HG03432 (cell line): ENCODE results near the gene EHD1.
"Not testable (repeated sequence)": the region's sequence is repeated elsewhere in the genome, so short reads cannot be mapped to it uniquely, and the experiment has no call there.

ENCODE experiments used
- ATAC-seq: cut with Tn5 transposase; IDR thresholded peaks from one replicate; pipeline ENCODE4 v1.9.1; 2021; ENCODE audit warnings: mild to moderate bottlenecking, moderate library complexity; ENCODE audit not compliant: unreplicated experiment

Gene EHD1

DNA sequence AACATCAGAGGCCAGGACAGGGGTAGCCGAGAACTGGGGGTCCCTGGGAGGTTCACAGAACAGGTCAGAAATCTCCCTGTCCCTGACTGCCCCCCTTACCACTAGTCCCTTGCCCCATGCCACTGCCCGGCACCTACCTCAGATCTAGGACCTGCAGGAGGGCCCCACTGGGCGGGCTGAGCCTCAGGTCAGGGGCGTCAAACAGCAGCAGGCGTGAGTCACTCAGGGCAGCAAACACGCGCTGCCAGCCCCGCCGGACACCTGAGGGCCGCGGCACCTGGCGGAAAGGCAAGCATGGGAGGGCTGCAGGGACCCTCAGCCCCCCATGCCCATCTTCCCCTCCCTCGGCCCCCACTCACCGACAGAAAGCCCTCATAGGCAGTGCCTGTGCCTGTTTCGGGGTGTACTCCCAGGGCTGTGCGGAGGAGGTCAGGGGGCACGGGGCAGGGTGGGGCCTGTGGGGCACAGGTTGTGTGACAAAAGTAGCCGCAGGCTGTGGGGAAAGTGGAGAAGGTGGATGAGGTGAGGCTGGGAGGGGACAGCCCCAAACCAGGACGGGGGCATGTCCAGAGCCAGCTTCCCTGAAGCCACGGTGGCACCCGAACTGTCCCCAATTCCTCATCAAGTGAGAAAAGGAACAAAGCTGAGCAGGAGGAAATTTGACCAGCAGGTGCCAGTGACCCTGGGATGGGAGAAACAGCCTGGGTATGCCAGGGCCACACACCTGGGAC is 45.8 kb downstream of the EHD1 start:
- ATAC-seq: no peak

DNA sequence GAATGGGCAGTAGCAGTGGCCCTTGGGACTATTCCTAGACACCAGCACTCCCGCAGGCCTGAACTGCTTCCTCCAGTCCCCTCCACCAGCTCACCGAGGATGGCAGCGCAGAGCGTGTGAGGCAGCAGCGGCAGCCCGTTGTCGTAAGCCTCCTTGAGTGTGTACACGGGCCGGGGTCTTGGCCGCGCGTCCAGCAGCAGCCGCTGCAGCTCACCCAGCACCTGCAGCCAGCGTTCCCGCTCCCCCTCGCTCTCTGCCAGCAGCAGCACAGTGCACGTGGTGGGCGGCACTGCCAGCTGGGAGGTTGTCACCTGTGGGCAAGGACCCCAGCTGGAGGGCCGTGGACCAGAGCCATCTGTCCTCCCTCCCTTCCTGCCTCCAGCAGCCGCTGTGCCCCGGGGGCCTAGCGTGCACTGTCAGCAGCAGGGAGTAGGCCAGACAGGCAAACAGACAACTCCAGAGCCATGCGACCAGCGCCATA is 47.0 kb downstream of the EHD1 start:
- no peak for ATAC-seq

DNA sequence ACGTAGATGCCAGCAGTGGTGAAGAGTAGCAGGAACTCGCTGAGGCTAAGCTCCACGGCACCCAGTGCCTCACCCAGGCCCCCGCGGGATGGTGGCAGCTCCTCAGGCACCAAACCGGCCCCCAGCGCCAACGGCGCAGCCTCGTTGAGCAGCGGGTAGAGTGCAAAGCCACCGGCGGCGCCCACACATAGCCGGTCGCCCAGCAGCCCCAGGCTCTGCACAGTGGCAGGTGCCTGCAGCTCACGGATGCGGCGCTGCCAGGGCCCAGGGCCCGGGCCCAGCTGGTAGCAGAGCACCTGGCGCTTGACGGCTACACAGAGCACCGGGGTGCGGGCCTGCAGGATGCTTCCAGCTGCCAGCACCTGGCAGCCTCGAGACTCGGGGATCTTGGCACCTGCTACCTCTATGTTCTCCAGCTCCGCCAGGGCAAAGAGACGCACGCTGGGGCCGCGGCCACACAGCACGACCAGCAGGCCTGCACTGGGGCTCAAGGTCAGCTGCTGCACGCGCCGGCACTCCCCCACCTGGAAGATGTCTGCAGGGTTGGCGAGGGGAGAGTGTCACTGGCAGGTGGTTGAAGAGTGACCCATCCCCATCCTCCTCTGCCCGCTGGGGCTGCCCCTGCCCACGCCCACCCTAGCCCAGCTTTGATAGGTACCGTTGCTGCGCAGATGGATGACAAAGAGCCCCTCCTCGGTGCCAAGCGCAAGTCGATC is 48.7 kb downstream of the EHD1 start:
- ATAC-seq: no peak

DNA sequence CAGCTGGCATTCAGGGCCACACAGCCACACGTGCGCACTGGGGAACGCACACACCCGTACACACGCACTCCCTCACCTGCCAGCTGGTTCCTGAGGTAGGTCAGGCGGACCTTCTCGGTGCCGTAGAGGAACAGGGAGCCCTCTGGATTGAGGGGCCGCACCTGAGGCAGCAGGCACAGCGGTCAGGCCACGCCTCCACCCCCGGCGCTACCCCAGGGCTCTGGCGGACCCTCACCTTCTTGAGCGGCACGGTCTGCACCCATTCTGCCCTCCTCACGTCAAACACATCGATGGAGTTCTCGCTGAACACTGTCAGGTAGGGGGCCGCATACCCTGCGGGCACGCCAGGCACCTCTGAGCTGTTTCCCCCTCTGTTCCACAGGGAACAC is 51.0 kb downstream of the EHD1 start:
- no peak for ATAC-seq

DNA sequence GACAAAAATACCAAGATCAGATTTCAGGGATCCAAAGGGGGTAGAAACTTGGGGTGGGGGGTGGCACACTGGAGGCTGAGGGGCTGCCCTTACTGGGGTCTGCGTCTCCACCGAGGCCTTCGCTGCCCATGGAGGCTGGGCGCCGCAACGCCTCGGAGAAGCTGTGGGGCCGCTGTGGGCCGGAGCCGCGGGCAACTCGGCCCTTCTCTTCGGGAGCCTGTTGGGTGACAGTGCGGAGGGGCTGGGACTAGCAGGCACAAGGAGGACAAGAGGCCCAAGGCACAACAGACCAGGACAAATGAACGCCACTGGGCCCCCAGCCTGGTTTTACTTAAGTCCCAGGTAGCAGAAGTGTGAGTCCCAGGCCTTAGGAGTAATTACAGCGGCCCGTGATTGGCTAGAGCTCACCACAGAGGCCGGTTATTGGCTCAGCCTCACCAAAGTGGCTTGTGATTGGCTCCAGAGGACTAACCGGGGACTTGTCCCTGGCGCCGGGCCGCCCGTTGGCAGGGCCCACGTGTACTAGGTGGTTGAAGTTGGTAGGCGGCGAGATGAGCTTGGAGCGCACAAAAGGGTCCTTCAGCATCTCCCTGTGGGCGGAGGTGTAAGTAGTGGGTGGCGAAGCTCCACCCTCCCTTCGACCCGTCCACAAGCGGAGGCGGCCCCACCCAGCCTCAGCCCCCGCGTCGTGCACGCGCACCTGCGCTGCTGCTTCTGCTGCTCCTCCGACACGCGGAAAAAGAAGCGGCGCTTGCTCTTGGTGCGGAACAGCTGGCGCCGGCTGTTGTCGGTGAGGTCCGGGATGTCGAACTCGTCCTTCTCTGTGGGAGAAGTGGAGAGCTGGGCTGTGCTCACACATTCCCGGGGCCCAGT is 51.6 kb downstream of the EHD1 start:
- ATAC-seq: no peak

DNA sequence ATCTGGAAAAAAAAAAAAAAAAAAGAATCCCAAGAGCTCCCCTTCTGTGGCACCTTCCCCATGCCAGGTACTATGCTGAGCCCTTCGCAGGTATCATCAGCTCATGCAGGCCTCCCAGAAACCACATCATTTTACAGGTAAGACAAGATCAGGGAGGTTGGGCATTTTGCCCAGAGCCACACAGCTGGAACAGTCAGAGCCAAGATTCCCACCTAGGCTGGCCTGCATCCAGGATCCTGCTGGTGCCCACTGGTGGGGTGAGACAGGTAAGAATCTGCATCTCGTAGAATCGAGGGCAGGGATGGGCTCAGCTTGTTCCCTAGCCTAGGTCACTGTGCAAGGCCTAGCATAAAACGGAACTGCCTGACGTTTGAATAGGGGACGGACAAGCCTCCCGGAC is 52.4 kb downstream of the EHD1 start:
- no peak for ATAC-seq

DNA sequence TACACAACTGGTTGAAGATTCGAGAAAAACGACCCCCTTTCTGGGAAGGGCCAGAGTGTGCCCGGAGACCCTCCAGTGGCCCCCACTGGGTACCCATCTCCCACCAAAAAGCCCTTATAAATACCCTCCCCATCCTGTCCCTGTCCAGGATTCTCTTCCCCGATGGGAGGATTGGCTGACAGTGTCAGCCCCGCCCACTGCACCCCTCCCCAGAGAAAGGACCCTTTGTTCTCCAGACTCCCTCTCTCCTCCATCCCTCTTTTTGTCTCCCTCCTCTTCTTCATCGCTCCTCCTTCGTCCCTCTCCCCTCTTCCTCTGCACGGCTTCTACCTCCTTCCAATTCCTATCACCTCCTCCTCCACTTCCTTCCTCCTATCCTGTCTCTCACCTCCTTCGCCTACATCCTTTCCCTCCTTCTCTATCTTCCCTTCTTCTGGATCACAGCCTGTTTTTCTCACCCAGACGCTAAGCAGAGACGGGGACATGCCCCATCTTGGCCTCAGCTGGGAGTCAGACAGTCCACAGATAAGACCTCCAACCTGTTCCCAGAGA is 54.8 kb downstream of the EHD1 start:
- ATAC-seq: no peak

DNA sequence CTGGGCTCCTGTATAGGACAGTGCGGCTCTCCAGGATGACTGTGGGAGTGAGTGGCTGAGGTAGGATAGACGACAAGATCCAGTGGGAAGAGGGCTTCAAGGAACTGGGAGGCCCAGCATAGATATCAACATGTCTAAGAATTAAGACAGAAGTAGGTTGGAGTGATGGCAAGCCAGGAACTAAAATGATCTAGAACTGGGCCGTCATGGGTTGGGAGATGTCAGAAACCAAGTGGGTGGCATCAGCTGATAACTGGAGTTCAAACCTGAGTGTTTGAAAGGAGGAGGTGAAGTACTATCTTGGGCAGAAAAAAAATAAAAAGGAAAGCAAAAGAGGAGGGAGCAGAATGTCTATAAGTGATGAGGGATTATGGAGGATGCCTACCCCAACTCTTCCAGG is 60.9 kb downstream of the EHD1 start:
- ATAC-seq: no peak

DNA sequence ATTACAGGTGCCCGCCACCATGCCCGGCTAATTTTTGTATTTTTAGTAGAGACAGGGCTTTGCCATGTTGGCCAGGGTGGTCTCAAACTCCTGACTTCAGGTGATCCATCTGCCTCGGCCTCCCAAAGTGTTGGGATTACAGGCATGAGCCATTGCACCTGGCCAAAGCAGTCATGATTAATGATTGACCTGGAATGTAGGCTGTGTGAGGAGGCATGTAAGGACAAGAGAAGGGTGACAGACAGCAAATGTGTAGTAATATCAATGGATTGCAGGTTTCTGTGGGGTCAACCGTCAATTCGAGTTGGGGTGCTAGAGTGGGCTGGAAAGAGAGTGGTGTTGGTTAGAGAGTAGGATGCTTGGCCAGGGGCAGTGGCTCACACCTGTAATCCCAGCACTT is 63.0 kb downstream of the EHD1 start:
- not testable (repeated sequence) for ATAC-seq

DNA sequence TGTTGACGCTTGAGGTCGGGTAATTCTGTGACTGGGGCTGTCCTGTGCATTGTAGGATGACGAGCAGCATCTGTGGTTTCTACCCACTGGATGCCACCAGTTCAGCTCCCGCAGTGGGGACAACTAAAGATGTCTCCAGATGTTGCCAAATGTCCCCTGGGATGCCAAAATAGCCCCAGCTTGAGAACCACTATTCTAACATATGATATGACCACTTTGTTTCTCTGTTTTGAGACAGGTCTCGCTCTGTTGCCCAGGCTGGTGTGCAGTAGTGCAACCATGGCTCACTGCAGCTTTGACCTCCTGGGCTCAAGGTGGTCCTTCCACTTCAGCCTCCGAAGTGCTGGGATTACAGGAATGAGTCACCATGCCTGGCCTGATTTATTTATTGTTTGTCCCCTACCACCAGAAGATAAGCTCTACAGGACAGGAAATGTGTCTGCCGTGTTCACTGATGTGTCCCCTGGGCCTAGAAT is 63.7 kb downstream of the EHD1 start:
- peak; percentile 62 for ATAC-seq

DNA sequence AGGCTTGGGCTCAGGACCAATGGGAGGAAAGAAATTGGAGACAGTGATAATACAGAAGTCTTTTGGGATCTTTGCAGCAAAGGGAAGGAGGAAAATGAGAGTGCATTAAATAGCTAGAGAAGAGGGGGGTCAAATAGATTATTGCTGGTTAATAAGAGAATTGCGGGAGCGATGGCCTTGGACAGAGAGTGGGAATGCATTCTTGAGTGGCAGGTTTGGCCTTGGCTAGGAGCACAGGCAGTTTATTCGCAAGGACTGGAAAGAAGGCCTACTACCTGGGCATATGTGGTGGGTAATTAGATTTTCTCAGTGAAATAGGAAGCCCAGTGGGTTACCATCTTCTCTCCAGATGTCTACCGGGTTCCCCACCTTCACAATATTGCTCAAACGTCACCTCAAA is 64.6 kb downstream of the EHD1 start:
- ATAC-seq: no peak

DNA sequence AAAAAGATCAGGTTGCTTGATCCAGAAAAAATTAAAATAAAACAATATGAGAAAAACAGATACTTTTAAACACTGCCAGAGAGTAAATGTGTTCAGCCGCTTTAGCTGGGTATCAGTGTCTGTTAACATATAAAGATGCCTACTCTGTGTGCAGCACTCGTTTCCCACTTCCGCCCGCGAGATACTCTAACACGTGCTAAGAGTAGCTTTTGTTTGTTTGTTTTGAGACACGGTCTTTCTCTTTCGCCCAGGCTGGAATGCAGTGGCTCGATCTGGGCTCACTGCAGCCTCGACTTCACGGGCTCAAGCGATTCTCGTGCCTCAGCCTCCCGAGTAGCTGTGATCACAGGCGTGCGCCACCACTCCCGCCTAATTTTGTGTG is 67.5 kb downstream of the EHD1 start:
- ATAC-seq: peak; percentile 2

DNA sequence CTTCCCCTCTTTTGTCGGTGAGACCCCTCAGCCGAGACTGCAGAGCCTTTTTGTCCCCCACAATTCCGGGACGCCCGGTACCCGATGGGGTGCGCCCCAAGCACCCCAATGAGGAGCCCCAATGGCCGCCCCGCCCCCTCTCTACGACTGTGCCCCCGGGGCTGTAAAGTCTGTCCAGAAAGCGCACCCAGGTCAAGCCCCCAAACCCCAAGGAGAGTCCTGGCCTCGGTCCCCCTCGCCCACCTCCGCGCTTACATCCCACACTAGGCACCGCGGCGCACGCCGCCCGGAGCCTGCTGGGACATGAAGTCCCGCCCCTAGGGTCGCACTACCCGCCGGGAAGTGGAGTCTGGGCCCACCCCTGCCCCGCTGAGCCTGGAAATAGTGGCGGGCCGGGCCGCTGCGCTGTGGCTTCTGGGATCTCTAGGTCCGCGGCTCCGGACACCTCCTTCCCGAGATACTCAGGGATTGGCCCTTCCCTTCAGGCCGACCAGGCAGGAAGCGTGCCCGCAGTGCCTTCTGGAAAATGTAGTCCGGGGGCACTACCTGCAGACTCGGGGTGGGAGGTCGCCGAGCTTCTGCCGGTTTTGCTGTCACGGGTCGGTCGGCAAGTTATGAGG is 68.0 kb downstream of the EHD1 start, which contains the start of gene MEN1:
Gene MEN1, minus strand, starts transcription at position 281 of the 620 bp plus-strand sequence. CDS start 442 bp downstream, outside the sequence.
- peak; percentile 67 for ATAC-seq

DNA sequence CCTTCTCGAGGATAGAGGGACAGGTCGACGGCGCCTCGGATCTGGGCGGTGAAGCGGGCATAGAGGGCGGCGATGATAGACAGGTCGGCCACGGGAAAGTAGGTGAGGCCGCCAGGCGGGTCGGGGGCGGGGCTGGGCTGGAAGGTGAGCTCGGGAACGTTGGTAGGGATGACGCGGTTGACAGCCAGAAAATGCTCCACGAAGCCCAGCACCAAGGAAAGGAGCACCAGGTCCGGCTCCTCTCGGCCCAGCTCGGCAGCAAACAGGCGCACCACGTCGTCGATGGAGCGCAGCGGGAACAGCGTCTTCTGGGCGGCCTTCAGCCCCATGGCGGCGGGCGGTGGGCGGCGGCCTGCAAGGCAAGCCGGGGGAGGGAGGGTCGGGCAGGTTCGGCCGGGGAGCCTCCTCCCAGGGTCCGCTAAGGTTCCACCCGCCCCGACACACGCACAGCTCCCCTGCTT is 68.6 kb downstream of the EHD1 start:
- no peak for ATAC-seq

DNA sequence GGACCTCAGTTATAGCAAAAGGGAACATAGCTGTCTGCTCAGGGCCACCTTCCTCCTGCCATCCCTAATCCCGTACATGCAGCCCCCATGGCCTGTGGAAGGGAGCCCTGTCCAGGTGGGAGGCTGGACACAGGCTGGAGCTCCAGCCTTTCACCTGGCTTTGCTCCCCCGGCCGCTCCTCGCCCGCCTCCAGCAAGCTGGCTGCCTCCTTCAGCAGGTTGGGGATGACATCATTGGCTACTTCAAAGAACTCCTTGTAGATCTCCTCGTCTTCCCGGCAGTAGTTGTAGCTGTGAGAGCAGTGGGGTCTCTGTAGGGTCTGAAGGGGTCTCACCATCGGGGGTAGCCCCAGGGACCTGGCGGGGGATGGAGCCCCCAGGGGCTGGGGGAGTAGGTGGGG is 72.9 kb downstream of the EHD1 start:
- no peak for ATAC-seq

DNA sequence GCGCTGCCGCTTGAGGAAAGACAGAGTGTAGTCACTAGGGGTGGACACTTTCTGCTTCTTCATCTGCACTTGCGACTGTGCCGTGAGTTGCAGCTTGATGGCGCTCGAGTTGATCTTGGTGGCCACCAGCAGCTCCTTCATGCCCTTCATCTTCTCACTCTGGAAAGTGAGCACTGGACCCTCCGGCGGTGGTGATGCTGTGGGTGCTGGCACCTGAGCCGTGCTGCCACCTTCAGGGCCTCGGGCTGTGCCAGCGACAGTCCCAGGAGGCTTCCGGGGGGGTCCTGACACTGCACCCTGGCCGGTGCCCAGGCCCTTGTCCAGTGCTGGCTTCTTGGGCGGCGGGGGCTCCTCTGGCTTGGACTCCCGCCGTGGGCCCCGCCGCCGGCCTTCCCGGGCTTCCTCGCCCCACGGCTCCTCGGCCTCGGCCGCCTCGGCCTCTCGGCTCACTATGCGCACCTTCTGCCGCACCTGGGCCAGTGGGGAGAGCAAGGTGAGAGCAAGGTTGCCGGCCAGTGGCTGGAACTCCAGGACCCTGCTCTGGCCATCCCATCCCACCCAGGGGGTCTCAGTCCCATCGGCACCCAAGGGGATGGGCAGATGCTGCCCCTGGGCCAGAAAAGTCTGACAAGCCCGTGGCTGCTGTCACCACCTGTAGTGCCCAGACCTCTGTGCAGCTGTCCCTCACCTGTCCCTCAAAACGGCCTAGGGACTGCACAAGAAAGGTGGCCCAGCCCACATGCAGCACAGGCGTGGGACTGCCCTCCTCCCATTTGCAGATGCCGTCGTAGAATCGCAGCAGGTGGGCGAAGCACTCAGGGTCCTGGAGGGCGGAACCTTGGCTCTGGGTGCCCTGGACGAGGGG is 73.8 kb downstream of the EHD1 start:
- ATAC-seq: no peak

DNA sequence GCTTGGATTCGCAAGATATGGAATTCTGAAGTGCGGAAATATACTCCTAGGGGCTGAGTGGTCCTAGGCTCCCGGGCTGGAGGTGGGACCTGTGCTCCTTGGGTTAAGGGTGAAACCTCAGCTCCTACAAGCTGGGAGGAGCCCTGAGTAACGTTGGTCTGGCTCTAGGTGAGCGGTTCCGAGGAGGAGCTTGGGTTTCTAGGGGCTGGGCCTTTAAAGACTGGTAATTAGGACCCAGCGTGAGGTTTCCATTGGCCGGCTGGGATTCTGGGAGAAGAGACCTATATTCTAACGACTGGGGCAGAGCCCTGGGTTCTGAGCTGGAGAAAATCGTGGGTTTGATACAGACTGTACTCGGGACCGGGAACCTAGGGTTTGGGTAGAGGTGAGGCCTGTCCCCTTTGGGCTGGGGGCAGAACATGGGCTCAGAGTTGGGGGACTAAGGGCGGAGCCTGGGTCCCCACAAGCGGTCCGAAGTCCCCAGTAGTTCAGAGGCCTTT is 74.5 kb downstream of the EHD1 start:
- no peak for ATAC-seq

DNA sequence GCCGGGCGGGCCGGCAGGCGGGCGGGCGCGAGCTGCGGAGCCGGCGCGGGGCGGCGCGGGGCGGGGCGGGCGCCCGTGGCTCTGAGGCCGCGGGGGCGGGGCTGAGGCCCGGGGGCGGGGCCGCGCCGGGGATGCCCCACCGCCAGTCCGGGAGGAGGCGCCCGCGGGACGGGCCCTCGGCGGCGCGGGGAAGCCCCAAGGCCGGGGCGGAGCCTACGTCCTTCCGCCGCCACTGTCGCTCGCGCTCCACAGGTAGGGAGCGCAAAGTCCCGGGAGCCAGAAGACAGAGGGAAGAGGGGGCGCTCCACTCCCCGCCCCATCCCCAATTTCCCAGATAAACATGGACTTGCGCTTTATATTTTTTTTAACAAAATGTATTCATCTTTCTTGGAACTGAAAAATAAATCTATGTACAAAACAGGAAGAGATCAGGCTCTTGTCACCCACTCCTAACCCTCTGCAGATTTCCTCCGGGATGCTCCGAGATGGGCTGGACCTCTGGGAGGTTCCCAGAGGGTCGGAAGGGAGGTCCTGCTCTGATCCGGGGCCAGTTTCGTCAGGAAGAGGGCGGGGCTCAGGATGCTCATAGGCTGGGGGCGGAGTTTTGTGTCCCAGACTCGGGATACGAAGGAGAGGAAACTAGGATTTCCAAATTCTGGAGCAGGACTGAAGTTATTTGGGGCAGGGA is 75.1 kb downstream of the EHD1 start, which contains the start of gene MAP4K2:
Gene MAP4K2, minus strand, starts transcription at position 57 of the 688 bp plus-strand sequence. CDS start 65 bp downstream, outside the sequence.
- peak; percentile 70 for ATAC-seq
